ENCODE results near the gene AKAIN1. TPM values are rescaled to one million over a fixed set of nuclear protein-coding genes. Genes with fewer than 3 reads are reported as not detected.

The AKAIN1 gene, protein sequence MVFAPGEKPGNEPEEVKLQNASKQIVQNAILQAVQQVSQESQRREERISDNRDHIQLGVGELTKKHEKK
- not detected for total RNA-seq

DNA sequence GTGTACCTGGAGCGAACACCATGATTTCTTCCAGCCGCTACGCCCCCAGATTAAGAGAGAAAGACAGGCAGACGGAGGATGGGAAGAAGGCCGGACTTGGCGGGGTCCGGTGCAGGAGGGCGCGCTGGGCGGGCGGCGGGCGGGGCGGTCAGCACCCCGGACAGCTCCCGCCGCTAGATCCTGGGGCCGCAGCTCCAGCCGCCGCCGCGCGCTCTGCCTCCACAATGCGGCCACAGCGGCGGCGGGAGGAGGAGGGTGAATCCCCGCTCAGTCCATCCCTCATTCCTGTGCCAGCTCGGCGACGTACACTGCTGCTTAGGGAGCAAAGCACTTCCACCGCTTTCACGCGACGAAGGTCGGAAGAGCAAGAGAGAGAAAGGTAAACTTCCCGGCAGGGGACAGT, at the start of gene AKAIN1:
AKAIN1 (minus strand) TSS at position 226 of the 403 bp plus-strand sequence; CDS start at position 22, 204 bp downstream.
- DNase-seq: no peak

DNA sequence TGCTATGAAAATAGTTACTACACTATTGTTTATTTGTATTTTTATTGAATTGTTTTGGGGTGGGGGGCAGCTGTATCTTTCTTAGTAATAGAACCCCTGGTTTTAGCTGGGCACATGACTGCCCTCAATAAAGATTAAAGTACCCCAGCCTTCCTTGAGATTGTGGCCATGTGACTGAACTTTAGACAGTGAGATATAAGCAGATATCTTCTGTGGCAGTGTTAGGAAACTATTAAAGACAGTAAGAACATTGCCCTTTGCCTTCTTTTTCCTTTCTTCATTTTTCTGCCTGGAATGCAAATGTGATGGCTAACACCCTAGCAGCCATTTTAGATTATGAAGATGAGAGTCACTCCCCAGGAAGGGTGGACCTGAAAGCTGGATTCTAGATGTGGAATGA, 47.9 kb upstream of the AKAIN1 start:
- no peak for DNase-seq

- DNase-seq: no peak
These were observed 42.4 kb upstream of the AKAIN1 start for GRCh38 chr18:5239447-5239846.

DNA sequence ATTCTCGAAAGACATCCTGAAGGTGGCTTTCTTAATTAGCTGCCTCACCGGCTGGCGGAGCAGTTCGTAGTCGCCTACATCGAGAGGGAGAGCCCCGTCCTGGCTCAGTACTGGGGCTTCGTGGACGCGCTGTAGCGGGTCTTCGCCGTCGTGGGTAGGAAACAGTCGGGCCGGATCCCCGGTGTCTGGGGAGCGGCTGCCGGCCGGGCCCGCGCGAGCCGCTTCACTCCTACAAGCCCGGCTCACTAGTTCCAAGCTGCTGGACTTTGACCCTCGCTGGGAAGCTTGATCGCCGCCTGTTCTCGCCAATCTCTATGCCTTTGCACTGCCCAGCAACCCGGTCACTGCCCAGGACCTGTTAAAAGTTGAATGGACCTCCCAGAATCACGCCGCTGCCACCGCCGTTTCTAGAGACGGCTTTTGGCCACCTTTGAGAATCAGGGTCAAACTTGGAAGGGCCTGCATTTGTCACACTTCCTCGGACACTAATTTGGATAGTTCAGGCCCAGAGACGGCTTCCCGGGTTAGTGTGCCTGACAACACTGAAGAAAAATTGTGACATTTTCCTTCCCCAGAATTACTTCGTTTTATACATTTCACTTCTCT, 41.4 kb upstream of the AKAIN1 start:
- DNase-seq: peak; percentile 36

- peak; percentile 77 for DNase-seq
These were observed 40.8 kb upstream of the AKAIN1 start for GRCh38 chr18:5237723-5238370.

- DNase-seq: no peak
These were observed 40.1 kb upstream of the AKAIN1 start for GRCh38 chr18:5237083-5237722.

GRCh38 chr18:5214583-5215351, 17.7 kb upstream of the AKAIN1 start:
- DNase-seq: no peak

DNA sequence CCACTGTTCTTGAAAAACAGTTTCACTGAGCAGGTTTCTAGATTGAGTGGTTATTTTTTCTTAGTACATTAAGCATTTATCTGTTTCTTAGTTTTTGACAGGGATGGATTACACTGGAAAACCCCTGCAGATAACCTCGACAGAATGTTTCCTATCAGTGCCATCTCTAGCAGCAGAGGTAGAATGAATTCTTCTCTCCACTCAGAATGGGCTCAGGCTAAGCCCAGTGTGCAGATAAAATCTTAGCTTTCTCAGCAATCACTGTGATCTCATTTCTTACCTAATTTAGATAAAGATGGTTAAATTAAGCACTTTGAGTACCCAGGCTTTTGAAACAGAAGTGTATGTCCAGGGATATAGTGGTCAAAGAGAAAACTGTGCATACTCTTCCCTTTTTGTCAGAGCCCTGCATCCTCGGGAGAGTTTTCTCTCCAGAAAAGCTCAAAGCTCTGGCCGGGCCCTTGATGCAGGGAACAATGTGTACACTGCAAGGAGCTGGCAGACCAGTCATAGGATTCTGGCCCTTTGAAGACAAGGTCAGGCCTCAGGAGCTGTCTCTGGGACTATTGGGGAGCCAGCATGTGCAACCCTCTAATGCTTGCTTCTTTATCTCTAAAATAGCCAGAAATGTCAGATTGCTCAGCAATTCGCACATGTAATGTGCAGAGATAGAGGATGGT, 10.6 kb upstream of the AKAIN1 start:
- DNase-seq: no peak

DNA sequence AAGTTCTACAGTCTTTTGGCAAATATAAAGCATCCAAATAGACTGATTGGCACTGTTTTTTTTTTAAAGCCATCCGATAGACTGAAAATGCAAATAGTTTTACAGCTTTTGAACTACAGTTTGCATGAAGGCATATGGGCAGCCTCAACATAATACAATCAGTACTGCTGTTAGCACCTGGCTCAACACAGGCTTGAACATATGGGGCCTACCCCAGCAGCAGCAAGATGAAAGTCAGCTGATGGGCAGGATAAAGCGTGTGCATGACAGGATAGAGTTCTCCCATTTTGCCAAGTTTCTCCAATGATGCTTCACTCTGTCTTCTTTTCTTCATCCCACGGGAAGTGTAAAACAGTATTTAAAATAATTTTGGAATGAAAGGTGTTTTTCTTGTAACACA, 1.3 kb upstream of the AKAIN1 start:
- no peak for DNase-seq

DNA sequence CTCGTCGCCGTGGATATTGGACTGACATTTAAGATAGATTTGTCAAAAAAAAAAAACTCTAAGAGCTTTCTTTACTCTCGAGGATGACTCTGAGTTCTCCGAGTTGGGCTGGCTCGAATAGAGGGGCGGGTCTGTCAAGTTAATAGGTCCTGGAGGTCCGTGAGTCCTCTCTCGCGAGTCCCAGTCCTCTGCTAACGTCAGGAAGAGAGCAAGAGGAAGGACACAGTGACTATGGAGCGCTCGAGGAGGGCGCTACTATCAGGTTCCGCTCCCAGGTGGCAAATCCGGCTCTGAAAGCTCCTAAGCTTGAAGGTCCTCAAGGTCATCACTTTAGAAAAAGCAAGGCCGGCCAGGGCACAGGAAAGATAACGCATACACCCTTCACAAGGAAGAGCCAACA, 404 bp upstream of the AKAIN1 start:
- no peak for DNase-seq

- DNase-seq: no peak
These were observed 615 bp downstream of the AKAIN1 start for GRCh38 chr18:5196253-5197031.

DNA sequence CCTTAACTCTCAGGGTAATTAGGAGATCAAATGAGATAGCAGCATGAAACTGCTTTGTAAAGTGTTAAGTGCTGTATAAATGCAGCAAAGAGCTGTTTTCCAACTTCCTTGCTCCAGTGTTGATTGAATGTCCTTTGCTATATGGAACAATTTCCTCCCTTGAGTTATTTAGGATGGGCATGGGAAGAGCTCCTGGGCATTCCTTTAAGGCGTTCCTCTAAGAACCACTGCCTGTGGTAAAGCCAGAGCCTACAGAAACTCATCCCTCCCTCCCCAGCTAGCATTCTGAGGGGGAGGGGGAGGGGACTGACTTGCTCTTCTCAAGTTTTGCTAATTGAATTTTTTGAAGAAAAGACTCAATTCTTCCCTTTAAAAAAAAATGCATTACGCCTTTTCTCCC, 1.4 kb downstream of the AKAIN1 start:
- DNase-seq: no peak

DNA sequence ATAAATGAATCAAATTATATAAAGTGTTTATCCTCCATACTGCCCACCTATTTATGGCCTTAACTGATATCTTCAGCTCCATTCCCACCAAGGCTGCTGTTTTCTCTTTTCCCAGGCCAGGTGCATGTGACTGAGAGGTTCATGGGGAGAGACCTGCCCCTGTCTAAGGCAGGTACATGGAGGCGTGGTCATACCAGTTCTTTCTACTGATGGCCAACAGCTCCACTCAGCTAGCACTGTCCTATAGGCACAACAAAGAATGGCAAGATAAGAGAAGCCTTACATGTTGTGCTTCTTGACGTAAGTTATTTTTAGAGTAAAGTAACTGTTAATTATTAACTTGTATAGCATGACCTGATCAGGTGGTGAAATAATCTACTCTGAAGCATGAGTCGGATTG, 16.8 kb downstream of the AKAIN1 start:
- no peak for DNase-seq

DNA sequence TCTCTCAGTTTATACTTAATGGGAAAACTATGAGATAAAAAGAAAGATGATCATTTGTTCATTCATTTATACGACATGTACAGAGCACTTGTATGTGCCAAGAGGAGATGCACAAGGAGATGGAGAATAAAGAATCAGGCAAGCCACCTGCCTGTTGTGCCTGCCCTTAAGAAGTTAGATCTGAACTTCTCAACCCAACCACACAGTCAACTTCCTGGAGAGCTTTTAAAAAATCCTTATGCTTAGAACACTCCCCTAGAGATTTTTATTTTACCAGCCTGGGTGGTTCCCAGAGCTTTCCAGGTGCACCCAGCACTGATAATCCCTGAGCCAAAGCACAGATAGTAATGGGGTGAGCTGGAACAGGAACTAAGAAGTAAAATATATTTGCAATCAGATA, 18.5 kb downstream of the AKAIN1 start:
- no peak for DNase-seq

GRCh38 chr18:5175378-5175777, 21.7 kb downstream of the AKAIN1 start:
- no peak for DNase-seq

DNA sequence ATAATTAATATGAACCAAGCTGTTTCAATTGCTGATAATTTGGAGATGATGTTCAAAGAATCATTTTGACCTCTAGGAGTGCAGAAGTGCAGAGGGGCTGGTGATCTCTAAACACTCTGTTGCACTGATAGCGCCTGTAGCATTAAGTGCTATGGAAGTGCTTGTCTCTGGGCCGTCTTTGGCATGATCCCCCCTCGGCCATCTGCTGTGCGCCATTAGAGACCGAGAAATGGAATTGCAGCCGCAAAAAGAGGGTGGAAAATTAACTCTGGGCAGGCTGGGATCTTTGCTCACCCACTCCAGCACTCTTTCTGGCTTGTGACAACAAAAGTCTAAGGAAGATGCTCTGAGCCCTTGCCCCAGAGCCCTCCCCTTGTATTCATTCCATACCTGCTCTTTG, 23.4 kb downstream of the AKAIN1 start:
- DNase-seq: no peak

DNA sequence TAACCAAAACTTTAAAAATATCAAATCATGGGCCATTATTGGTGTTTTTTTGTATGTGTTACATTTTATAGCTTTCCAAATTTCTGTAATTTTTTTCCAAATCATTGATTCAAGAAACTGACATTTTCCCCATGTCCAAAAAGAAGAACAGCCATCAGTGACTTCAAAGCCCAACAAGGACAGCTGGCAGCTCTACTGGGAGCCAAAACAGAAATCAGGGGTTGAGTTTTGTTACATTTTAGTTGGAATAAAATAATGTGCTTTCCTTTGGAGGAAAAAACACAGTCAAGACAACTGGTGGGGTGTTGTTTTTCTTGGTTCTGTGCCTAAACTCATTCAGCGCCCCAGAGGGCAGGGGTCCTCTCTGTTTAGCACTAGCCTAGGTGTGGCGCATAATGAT, 23.8 kb downstream of the AKAIN1 start:
- DNase-seq: no peak

GRCh38 chr18:5167831-5168230, 29.2 kb downstream of the AKAIN1 start:
- DNase-seq: no peak

- DNase-seq: no peak
These were observed 30.3 kb downstream of the AKAIN1 start for GRCh38 chr18:5166606-5167280.

DNA sequence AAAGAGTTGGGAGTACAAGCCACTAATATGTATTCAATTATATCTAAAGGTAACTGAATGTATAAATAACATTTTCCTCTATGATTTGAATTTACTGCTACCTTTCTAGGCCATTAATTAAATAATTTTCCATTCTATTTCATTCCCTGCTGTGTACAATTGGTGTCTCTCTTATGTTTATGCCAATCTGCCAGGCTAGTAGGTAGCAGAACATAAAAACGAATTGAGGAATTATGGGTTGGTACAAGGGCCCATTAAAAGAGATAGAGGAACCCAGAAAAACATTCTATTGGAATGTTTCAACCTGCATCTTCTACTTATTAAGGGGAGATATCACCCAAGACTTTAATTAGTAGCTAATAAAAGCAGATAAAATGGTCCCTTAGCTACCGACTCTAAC, 32.2 kb downstream of the AKAIN1 start:
- no peak for DNase-seq

DNA sequence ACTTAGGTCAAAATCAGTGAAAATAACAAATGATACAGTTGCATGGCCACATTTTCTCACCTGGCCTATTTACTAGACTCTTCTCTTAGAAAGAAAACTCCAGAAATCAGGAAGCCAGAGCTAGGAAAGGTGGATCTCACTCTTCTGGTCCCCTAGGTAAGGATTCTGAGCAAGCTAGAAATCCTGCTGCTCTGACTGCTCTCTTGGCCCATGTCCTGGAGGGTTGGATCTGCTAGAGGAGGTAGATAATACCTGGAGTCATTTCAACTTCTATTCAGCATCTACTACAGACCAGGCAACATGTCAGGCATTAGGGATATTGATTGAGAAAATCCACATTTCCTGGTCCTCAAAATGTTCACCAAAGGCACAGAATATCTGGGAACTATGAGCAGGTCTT, 34.9 kb downstream of the AKAIN1 start:
- DNase-seq: no peak

Data from effector CD4-positive, alpha-beta T cell (primary cell).